K562 (cell line): ENCODE results near the gene ARFGEF2. TPM values are rescaled to one million over a fixed set of nuclear protein-coding genes. Genes with fewer than 3 reads are reported as not detected.
"Not testable (repeated sequence)": the region's sequence is repeated elsewhere in the genome, so short reads cannot be mapped to it uniquely, and the experiment has no call there.

Source experiments
- ATAC-seq: fragments of 200-7000 bp; cut with Tn5 transposase; 3 replicates; pipeline ENCODE4 v1.9.1; 2020; ENCODE audit warnings: moderate library complexity
- BruUV-seq: library from RNA; stranded (reverse); fragments of 400-500 nt; replicated peaks from 2 replicates; lab custom pipeline; 2021; lab: Mats Ljungman, UMichigan
- CTCF ChIA-PET: fragments of 300-600 bp; formaldehyde crosslinking; extraction: SDS; loops from one replicate; lab custom pipeline; 2021; ENCODE audit warnings: low intra/inter-chr PET ratio; lab: Yijun Ruan, JAX
- POLR2A ChIA-PET: fragments of 300-600, 350-650 bp; sonication (Branson Sonifier 250); formaldehyde crosslinking; extraction: SDS; loops from one replicate; lab custom pipeline; 2021; ENCODE audit warnings: antibody characterized with exemption, inconsistent platforms; lab: Yijun Ruan, JAX
- DNase-seq, 4 experiments: peaks; one replicate each; pipeline versions ENCODE4 v3.0.0 to v3.0.0-alpha.2; 2011 to 2018; ENCODE audit warnings: low spot score in 3 of 4, mixed read lengths in 3 of 4; ENCODE audit errors: extremely low read depth in 1 of 4
- FAIRE-seq: peaks from 2 replicates; lab custom pipeline; 2011; peaks lifted over from hg19 to GRCh38; lab: Jason Lieb, UNC
- H2AFZ ChIP-seq: 2 replicates; pipeline ENCODE4 v1.6.0; 2011; ENCODE audit warnings: low read depth, low read length, control low read depth, inconsistent platforms
- H3K27ac ChIP-seq: fragments of 200-600 bp; 3 replicates; pipeline ENCODE4 v1.8.0; 2011; ENCODE audit warnings: low read depth, mild to moderate bottlenecking, control low read depth, inconsistent platforms, low read length, moderate library complexity, mixed read lengths; ENCODE audit errors: extremely low read depth
- H3K27me3 ChIP-seq, 2 experiments: fragments of 300-600 bp in 1 of 2; 2 replicates in 1 of 2; 3 replicates in 1 of 2; pipeline versions ENCODE4 v1.6.0 to v1.8.0; 2011; ENCODE audit warnings: inconsistent platforms in 2 of 2, low read length in 2 of 2, mild to moderate bottlenecking in 1 of 2, mixed read lengths in 1 of 2, moderate library complexity in 1 of 2; ENCODE audit not compliant: control insufficient read depth in 2 of 2, insufficient read depth in 2 of 2
- H3K36me3 ChIP-seq: fragments of 300-600 bp; 3 replicates; pipeline ENCODE4 v1.8.0; 2011; ENCODE audit warnings: mild to moderate bottlenecking, low read length, inconsistent platforms; ENCODE audit not compliant: control insufficient read depth, insufficient read depth
- H3K4me1 ChIP-seq, 2 experiments: fragments of 200-600 bp in 1 of 2; replicated peaks in 1 of 2; 2 replicates in 1 of 2; 3 replicates in 1 of 2; pipeline versions ENCODE4 v1.5.1 to v1.8.0; 2011; ENCODE audit warnings: inconsistent platforms in 2 of 2, low read length in 2 of 2, mild to moderate bottlenecking in 1 of 2, mixed read lengths in 1 of 2, moderate library complexity in 1 of 2; ENCODE audit not compliant: control insufficient read depth in 2 of 2, insufficient read depth in 2 of 2
- H3K4me2 ChIP-seq: 2 replicates; pipeline ENCODE4 v1.6.1; 2011; ENCODE audit warnings: low read length, control low read depth, inconsistent platforms, mixed read lengths; ENCODE audit not compliant: insufficient read depth
- H3K4me3 ChIP-seq: fragments of 200-600 bp; sonication (generic), shearing (Covaris generic); 2 replicates; pipeline ENCODE4 v1.5.1; 2016; ENCODE audit warnings: control low read depth, inconsistent platforms
- H3K79me2 ChIP-seq: fragments of 200-600 bp; 3 replicates; pipeline ENCODE4 v1.8.0; 2011; ENCODE audit warnings: low read length, inconsistent platforms; ENCODE audit not compliant: control insufficient read depth, insufficient read depth
- H3K9ac ChIP-seq, 2 experiments: 2 replicates each; pipeline versions ENCODE4 v1.6.0 to v1.6.1; 2011; ENCODE audit warnings: low read depth in 2 of 2, low read length in 2 of 2, control low read depth in 1 of 2, inconsistent platforms in 1 of 2, mild to moderate bottlenecking in 1 of 2, mixed read lengths in 1 of 2; ENCODE audit not compliant: insufficient read depth in 1 of 2
- H3K9me1 ChIP-seq: one replicate; pipeline ENCODE4 v1.6.0; 2011; ENCODE audit warnings: inconsistent platforms, mild to moderate bottlenecking, low read length, moderate library complexity; ENCODE audit not compliant: control insufficient read depth, insufficient read depth
- H3K9me3 ChIP-seq: replicated peaks from 2 replicates; pipeline ENCODE4 v1.5.1; 2011; ENCODE audit warnings: low read depth, low read length, inconsistent platforms; ENCODE audit not compliant: control insufficient read depth, insufficient read depth
- H4K20me1 ChIP-seq: replicated peaks from 2 replicates; pipeline ENCODE4 v1.6.1; 2011; ENCODE audit warnings: low read length, inconsistent platforms, mixed read lengths; ENCODE audit not compliant: control insufficient read depth, insufficient read depth
- ARID1B ChIP-seq: fragments of 450-650 bp; IDR thresholded peaks from 2 replicates; pipeline ENCODE4 v1.6.1; 2016; ENCODE audit warnings: antibody characterized with exemption, mild to moderate bottlenecking, inconsistent platforms
- CBFA2T2 ChIP-seq: fragments of 450-650 bp; conservative IDR thresholded peaks from 2 replicates; pipeline ENCODE4 v1.6.1; 2017; ENCODE audit warnings: mild to moderate bottlenecking
- CBFA2T3 ChIP-seq: fragments of 450-650 bp; IDR thresholded peaks from 2 replicates; pipeline ENCODE4 v1.6.1; 2017
- ZNF146 ChIP-seq: IDR thresholded peaks from one replicate; pipeline ENCODE4 v1.6.1; 2018; ENCODE audit warnings: missing compliant biosample characterization; ENCODE audit not compliant: unreplicated experiment
- WGBS: fragments of 100-300 bp; shearing (Covaris generic); methylation state at CpG from one replicate; pipeline ENCODE4 v1.1.6; 2016; ENCODE audit warnings: low coverage, mixed read lengths; ENCODE audit not compliant: insufficient coverage; ENCODE audit errors: missing lambda C conversion rate; 5-methylcytosine and 5-hydroxymethylcytosine counted together
- in situ Hi-C: fragments of 300-500 bp; cut with MboI; formaldehyde crosslinking; loops from 4 replicates; pipeline ENCODE4 v1.15.0; 2018; ENCODE audit warnings: inconsistent platforms, mixed read lengths
- intact Hi-C: fragments of 100-400 bp; cut with micrococcal nuclease; formaldehyde crosslinking; loops from 2 replicates; pipeline ENCODE4 v1.14.2; 2022
- polyA plus RNA-seq, 8 experiments: library from polyadenylated mRNA; depleted of rRNA in 4 of 8; stranded (reverse) in 5 of 8; unstranded in 3 of 8; fragments of >200 nt; fragmentation: Nextera tagmentation in 2 of 8; fragmentation: Illumina TruSeq in 1 of 8; extraction: Ambion mirVana in 2 of 8; extraction: Trizol in 1 of 8; gene quantifications; 2 replicates each; pipeline versions ENCODE4 v1.2.1 to v1.2.3, GENCODE V29; 2011 to 2014; ENCODE audit warnings: inconsistent platforms in 1 of 8, missing spikeins in 1 of 8
- total RNA-seq, 7 experiments: library from RNA; depleted of rRNA in 6 of 7; stranded (reverse); fragments of >200 nt in 6 of 7; fragmentation: Illumina TruSeq in 2 of 7; extraction: Trizol in 2 of 7; gene quantifications; 2 replicates each; pipeline versions ENCODE4 v1.2.1 to v1.2.3, GENCODE V29; 2011 to 2021; ENCODE audit warnings: low replicate concordance in 1 of 7

ARFGEF2 gene
- total and polyA plus RNA-seq, 9 of the 15 experiments (the other 6 are each of a cell fraction or from before 2014, with no cell fraction given) = 4.2 to 18.8 (median 13.7) TPM

DNA sequence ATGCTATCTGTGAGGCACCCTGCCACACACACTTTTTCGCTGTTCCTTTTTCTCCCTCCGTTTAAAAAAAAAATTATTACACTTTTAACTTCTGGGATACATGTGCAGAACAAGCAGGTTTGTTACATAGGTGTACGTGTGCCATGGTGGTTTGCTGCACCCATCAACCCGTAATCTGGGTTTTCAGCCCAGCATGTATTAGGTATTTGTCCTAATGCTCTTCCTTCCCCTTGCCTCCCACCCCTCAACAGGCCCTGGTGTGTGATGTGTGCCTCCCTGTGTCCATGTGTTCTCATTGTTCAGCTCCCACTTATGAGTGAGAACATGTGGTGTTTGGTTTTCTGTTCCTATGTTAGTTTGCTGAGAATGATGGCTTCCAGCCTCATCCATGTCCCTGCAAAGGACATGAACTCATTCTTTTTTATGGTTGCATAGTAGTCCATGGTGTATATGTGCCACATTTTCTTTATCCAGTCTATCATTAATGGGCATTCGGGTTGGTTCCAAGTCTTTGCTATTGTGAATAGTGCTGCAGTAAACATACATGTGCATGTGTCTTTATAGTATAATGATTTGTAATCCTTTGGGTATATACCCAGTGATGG lies 12.9 kb downstream of the ARFGEF2 start:
- H3K4me2 ChIP-seq, H3K9ac ChIP-seq, H3K4me3 ChIP-seq, intact Hi-C loops, H3K9me1 ChIP-seq, H2AFZ ChIP-seq, H3K27me3 ChIP-seq: not testable (repeated sequence)
- Histone ChIP-seq H3K79me2 (peaks cover 54% of the 10 kb centered on the region), H3K4me1 (peaks cover 22 to 29% of the 10 kb centered on the region in 2 experiments)
- POLR2A ChIA-PET = interaction anchor here (0.7 kb wide), 1 partner anchor 12 kb away, joined by 3 read pairs; no protein-coding TSS in a partner anchor
- peak; percentile 49 for TF ChIP-seq ZNF146
- TF ChIP-seq, all 486 proteins: peak for 1; not testable (repeated sequence) for 485
- H3K36me3 ChIP-seq, BruUV-seq, H3K9me3 ChIP-seq, FAIRE-seq, H3K27ac ChIP-seq, ATAC-seq, CTCF ChIA-PET, in situ Hi-C loops, DNase-seq: not testable (repeated sequence)
- peaks cover 16% of the 10 kb centered on the region for H4K20me1 ChIP-seq
- WGBS = 86% methylated on average over 4 of the region's 5 CpGs

- CTCF ChIA-PET, H3K9me3 ChIP-seq, FAIRE-seq, in situ Hi-C loops, intact Hi-C loops, DNase-seq, H3K9me1 ChIP-seq, H3K27ac ChIP-seq, H3K4me2 ChIP-seq, H3K27me3 ChIP-seq, H3K9ac ChIP-seq, POLR2A ChIA-PET, H2AFZ ChIP-seq, H3K4me3 ChIP-seq, H3K36me3 ChIP-seq, ATAC-seq, BruUV-seq: not testable (repeated sequence)
- H4K20me1 ChIP-seq = peaks cover 21% of the 10 kb centered on the region
- peaks cover 22 to 23% of the 10 kb centered on the region in 2 experiments for H3K4me1 ChIP-seq
- peak; percentile 18; the same call in 1 of the 2 replicates for TF ChIP-seq ARID1B
- TF ChIP-seq CBFA2T3 = peak; percentile 51; the same call in 1 of the 2 replicates
- 0 out of 2 replicates have a peak, but pooled peaks have one; percentile 9 for TF ChIP-seq CBFA2T2
- 28% methylated on average over 4 of the region's 7 CpGs for WGBS
- peaks cover 54% of the 10 kb centered on the region for H3K79me2 ChIP-seq
Observed at GRCh38 chr20:48934966-48935365, 13.5 kb downstream of the ARFGEF2 start.

GRCh38 chr20:48936178-48936577 lies 14.7 kb downstream of the ARFGEF2 start:
- H3K27ac ChIP-seq, FAIRE-seq, H2AFZ ChIP-seq, H3K4me3 ChIP-seq, in situ Hi-C loops, H3K27me3 ChIP-seq, H3K9ac ChIP-seq, POLR2A ChIA-PET, H3K4me2 ChIP-seq, H3K36me3 ChIP-seq, BruUV-seq, H3K9me3 ChIP-seq, intact Hi-C loops, CTCF ChIA-PET, ATAC-seq, DNase-seq, H3K9me1 ChIP-seq: not testable (repeated sequence)
- peaks cover 43% of the 10 kb centered on the region for H3K79me2 ChIP-seq
- WGBS = 89% methylated on average over 4 of the region's 30 CpGs
- H3K4me1 ChIP-seq = peaks cover 11 to 12% of the 10 kb centered on the region in 2 experiments; a peak in 4 of 5 replicates
- H4K20me1 ChIP-seq = peaks cover 14% of the 10 kb centered on the region
